IMR-90 (cell line): ENCODE measurements around the gene ARRB1. TPM values are rescaled to one million over a fixed set of nuclear protein-coding genes. Genes with fewer than 3 reads are reported as not detected.

Experiments
- ATAC-seq: fragments of 200-7000 bp; cut with Tn5 transposase; 2 replicates; pipeline ENCODE4 v1.9.1; 2020; ENCODE audit warnings: low read depth, mild to moderate bottlenecking, moderate library complexity
- BruUV-seq: library from RNA; stranded (reverse); fragments of 400-500 nt; replicated peaks from 2 replicates; lab custom pipeline; 2021; lab: Mats Ljungman, UMichigan
- CTCF ChIA-PET: fragments of 300-600 bp; formaldehyde crosslinking; extraction: SDS; loops from one replicate; lab custom pipeline; 2021; ENCODE audit warnings: antibody characterized with exemption; lab: Yijun Ruan, JAX
- POLR2A ChIA-PET: fragments of 300-600 bp; sonication (Branson Sonifier 250); formaldehyde crosslinking; loops from one replicate; lab custom pipeline; 2022; ENCODE audit warnings: antibody characterized with exemption; ENCODE audit not compliant: unreplicated experiment; lab: Charles Lee
- DNase-seq: peaks from one replicate; pipeline ENCODE4 v3.0.0; 2013
- H2AFZ ChIP-seq: replicated peaks from 2 replicates; pipeline ENCODE3; 2013; ENCODE audit warnings: low read length, mild to moderate bottlenecking; ENCODE audit not compliant: poor library complexity
- H2AK5ac ChIP-seq: 2 replicates; pipeline ENCODE4 v1.6.1; 2013; ENCODE audit warnings: low read depth, low read length, inconsistent platforms
- H2AK9ac ChIP-seq: replicated peaks from 2 replicates; pipeline ENCODE3; 2013; ENCODE audit warnings: mild to moderate bottlenecking, low read depth, low read length, moderate library complexity; ENCODE audit not compliant: poor library complexity
- H2BK120ac ChIP-seq: 2 replicates; pipeline ENCODE4 v1.6.1; 2013; ENCODE audit warnings: low read depth, low read length, inconsistent platforms
- H2BK15ac ChIP-seq: 3 replicates; pipeline ENCODE4 v1.6.1; 2013; ENCODE audit warnings: low read depth, low read length, inconsistent platforms
- H2BK20ac ChIP-seq: 2 replicates; pipeline ENCODE4 v1.6.1; 2013; ENCODE audit warnings: low read depth, mild to moderate bottlenecking, inconsistent platforms, low read length, moderate library complexity
- H2BK5ac ChIP-seq: 2 replicates; pipeline ENCODE4 v1.6.1; 2013; ENCODE audit warnings: mild to moderate bottlenecking, low read depth, low read length, inconsistent platforms; ENCODE audit not compliant: poor library complexity, severe bottlenecking
- H3K14ac ChIP-seq: replicated peaks from 2 replicates; pipeline ENCODE4 v1.6.1; 2013; ENCODE audit warnings: low read depth, low read length, inconsistent platforms
- H3K18ac ChIP-seq: 2 replicates; pipeline ENCODE4 v1.6.1; 2013; ENCODE audit warnings: low read depth, low read length, control low read depth
- H3K23ac ChIP-seq: 2 replicates; pipeline ENCODE4 v1.6.1; 2013; ENCODE audit warnings: low read depth, low read length, inconsistent platforms
- H3K27ac ChIP-seq: 2 replicates; pipeline ENCODE4 v1.5.1; 2013; ENCODE audit warnings: mild to moderate bottlenecking, control low read depth, low read length; ENCODE audit not compliant: insufficient read depth
- H3K27me3 ChIP-seq: 2 replicates; pipeline ENCODE4 v1.6.1; 2013; ENCODE audit warnings: low read length; ENCODE audit not compliant: control insufficient read depth, insufficient read depth
- H3K36me3 ChIP-seq: 2 replicates; pipeline ENCODE4 v1.6.1; 2013; ENCODE audit warnings: low read length, mixed read lengths; ENCODE audit not compliant: control insufficient read depth, insufficient read depth
- H3K4ac ChIP-seq: 2 replicates; pipeline ENCODE4 v1.6.1; 2013; ENCODE audit warnings: low read depth, low read length, inconsistent platforms
- H3K4me1 ChIP-seq: 2 replicates; pipeline ENCODE4 v1.6.1; 2013; ENCODE audit warnings: low read length, mixed read lengths; ENCODE audit not compliant: control insufficient read depth, insufficient read depth
- H3K4me2 ChIP-seq: 2 replicates; pipeline ENCODE4 v1.6.1; 2013; ENCODE audit warnings: low read depth, mild to moderate bottlenecking, control low read depth, low read length, moderate library complexity
- H3K4me3 ChIP-seq: 2 replicates; pipeline ENCODE4 v1.5.1; 2013; ENCODE audit warnings: low read depth, mild to moderate bottlenecking, control low read depth, low read length, moderate library complexity; ENCODE audit not compliant: insufficient read depth
- H3K56ac ChIP-seq: 2 replicates; pipeline ENCODE4 v1.6.1; 2013; ENCODE audit warnings: low read length, inconsistent platforms; ENCODE audit not compliant: insufficient read depth; ENCODE audit errors: extremely low read depth
- H3K79me1 ChIP-seq, 2 experiments: 2 replicates each; pipeline ENCODE4 v1.6.1; 2013; ENCODE audit warnings: low read length in 2 of 2, inconsistent platforms in 1 of 2, low read depth in 1 of 2
- H3K9ac ChIP-seq: 2 replicates; pipeline ENCODE4 v1.6.1; 2013; ENCODE audit warnings: low read depth, low read length, control low read depth
- H3K9me1 ChIP-seq: 2 replicates; pipeline ENCODE4 v1.6.1; 2013; ENCODE audit warnings: low read length, inconsistent platforms; ENCODE audit not compliant: insufficient read depth
- H3K9me3 ChIP-seq: 2 replicates; pipeline ENCODE4 v1.6.1; 2013; ENCODE audit warnings: low read length; ENCODE audit not compliant: control insufficient read depth, insufficient read depth
- H4K20me1 ChIP-seq: 2 replicates; pipeline ENCODE4 v1.6.1; 2013; ENCODE audit warnings: low read length, inconsistent platforms; ENCODE audit not compliant: insufficient read depth
- H4K5ac ChIP-seq: 2 replicates; pipeline ENCODE4 v1.6.1; 2013; ENCODE audit warnings: mild to moderate bottlenecking, low read depth, low read length, control low read depth
- H4K8ac ChIP-seq, 2 experiments: 2 replicates each; pipeline ENCODE4 v1.6.1; 2013; ENCODE audit warnings: low read depth in 2 of 2, low read length in 2 of 2, control low read depth in 1 of 2, inconsistent platforms in 1 of 2
- H4K91ac ChIP-seq: 2 replicates; pipeline ENCODE4 v1.6.1; 2013; ENCODE audit warnings: low read depth, low read length, inconsistent platforms; ENCODE audit not compliant: insufficient read depth
- BHLHE40 ChIP-seq: fragments of 150-350 bp; IDR thresholded peaks from 2 replicates; pipeline ENCODE4 v1.6.1; 2016; ENCODE audit warnings: mild to moderate bottlenecking, low read depth, low read length
- CEBPB ChIP-seq: IDR thresholded peaks from 2 replicates; pipeline ENCODE4 v1.6.1; 2012; ENCODE audit warnings: low read depth, low read length, improper control_type of control experiment
- CHD1 ChIP-seq: IDR thresholded peaks from 2 replicates; pipeline ENCODE4 v1.6.1; 2012; ENCODE audit warnings: low read depth, low read length, improper control_type of control experiment
- FOS ChIP-seq: fragments of 150-350 bp; IDR thresholded peaks from 2 replicates; pipeline ENCODE4 v1.6.1; 2016; ENCODE audit warnings: low read depth, low read length
- MAZ ChIP-seq: IDR thresholded peaks from 2 replicates; pipeline ENCODE4 v1.6.1; 2012; ENCODE audit warnings: low read depth, mild to moderate bottlenecking, low read length, improper control_type of control experiment, moderate library complexity, borderline replicate concordance
- NFE2L2 ChIP-seq: fragments of 150-350 bp; IDR thresholded peaks from 2 replicates; pipeline ENCODE4 v1.6.1; 2016; ENCODE audit warnings: low read depth, mild to moderate bottlenecking, low read length
- POLR2A ChIP-seq: IDR thresholded peaks from 2 replicates; pipeline ENCODE4 v1.6.1; 2012; ENCODE audit warnings: mild to moderate bottlenecking, low read depth, low read length
- RAD21 ChIP-seq: IDR thresholded peaks from 2 replicates; pipeline ENCODE4 v1.6.1; 2012; ENCODE audit warnings: low read length, improper control_type of control experiment
- RCOR1 ChIP-seq: IDR thresholded peaks from 2 replicates; pipeline ENCODE4 v1.6.1; 2012; ENCODE audit warnings: mild to moderate bottlenecking, low read length, improper control_type of control experiment; ENCODE audit not compliant: insufficient replicate concordance
- USF2 ChIP-seq: fragments of 150-350 bp; IDR thresholded peaks from 2 replicates; pipeline ENCODE4 v1.6.1; 2017; ENCODE audit warnings: mild to moderate bottlenecking, antibody characterized with exemption, low read length, low read depth
- WGBS, 2 experiments: methylation state at CpG; one replicate each; pipeline versions ENCODE4 v1.1.5 to v1.1.7; 2013; ENCODE audit warnings: missing lambda C conversion rate in 2 of 2; ENCODE audit not compliant: insufficient read length in 1 of 2; ENCODE audit errors: extremely low coverage in 2 of 2; 5-methylcytosine and 5-hydroxymethylcytosine counted together
- dilution Hi-C: fragments of 300-500 bp; cut with HindIII; formaldehyde crosslinking; loops from one replicate; pipeline ENCODE4 v1.14.3; 2018; ENCODE audit warnings: low sequenced_read_pairs; ENCODE audit not compliant: unreplicated experiment
- in situ Hi-C: fragments of 300-500 bp; cut with MboI; formaldehyde crosslinking; loops from 3 replicates; pipeline ENCODE4 v1.14.3; 2019; ENCODE audit warnings: low sequenced_read_pairs, inconsistent platforms, mixed read lengths
- intact Hi-C: fragments of 100-400 bp; cut with micrococcal nuclease; formaldehyde crosslinking; loops from 2 replicates; pipeline ENCODE4 v1.10.0; 2022
- polyA plus RNA-seq, 3 experiments: library from polyadenylated mRNA; depleted of rRNA; stranded (reverse); fragments of >200 nt; gene quantifications; 2 replicates each; pipeline ENCODE4 v1.2.3, GENCODE V29; 2012; ENCODE audit warnings: low replicate concordance in 1 of 3
- total RNA-seq: library from RNA; depleted of rRNA; stranded (reverse); fragments of >200 nt; gene quantifications from 2 replicates; pipeline ENCODE4 v1.2.3, GENCODE V29; 2012
- TF ChIP-seq, protein P1 (sequence below): conservative IDR thresholded peaks from 2 replicates; pipeline ENCODE4 v1.5.1; 2012; ENCODE audit warnings: mild to moderate bottlenecking, low read depth, low read length, improper control_type of control experiment

The ARRB1 gene
- total and polyA plus RNA-seq, 2 of the 4 experiments (the other 2 are of a cell fraction): 11.0 to 17.4 TPM

GRCh38 chr11:75273411-75274391 is 77.8 kb downstream of the ARRB1 start:
- Histone ChIP-seq H2BK15ac (no peak overlapping the region), H3K56ac (no peak overlapping the region), H3K79me1 (no peaks in the 10 kb centered on the region), H3K14ac (no peak overlapping the region), H2BK20ac (no peak overlapping the region), H3K27ac (no peak overlapping the region), H3K9ac (no peak overlapping the region), H4K91ac (no peak overlapping the region), H2AFZ (no peak overlapping the region), H3K4me3 (no peak overlapping the region), H3K4me2 (no peak overlapping the region), H3K4me1 (no peaks in the 10 kb centered on the region; the same call in 1 of the 2 replicates), H3K27me3 (no peaks in the 10 kb centered on the region; the same call in 1 of the 2 replicates), H2AK9ac (no peak overlapping the region), H3K36me3 (peaks cover 23% of the 10 kb centered on the region; the same call in 1 of the 2 replicates), H3K9me3 (no peaks in the 10 kb centered on the region), H3K23ac (no peak overlapping the region), H3K9me1 (no peaks in the 10 kb centered on the region), H4K20me1 (no peaks in the 10 kb centered on the region; the same call in 1 of the 2 replicates), H4K8ac (no peak overlapping the region), H3K18ac (no peak overlapping the region), H2AK5ac (no peak overlapping the region), H4K5ac (no peak overlapping the region), H2BK5ac (no peak overlapping the region), H2BK120ac (no peak overlapping the region), H3K4ac (no peak overlapping the region)
- no TSS peak for BruUV-seq
- ATAC-seq (no peak), DNase-seq (no peak)
- 95% methylated on average over 6 of the region's 15 CpGs; no CpG with 5 or more reads in 1 of the 2 experiments for WGBS, 2 experiments
- POLR2A ChIA-PET: interaction anchor here (0.5 kb wide), 1 partner anchor 491 kb away, joined by 3 read pairs; no protein-coding TSS in a partner anchor
- dilution Hi-C loops: no loop called here
- intact Hi-C loops: no loop called here
- in situ Hi-C loops: no loop called here
- no peak for TF ChIP-seq CEBPB
- no peak for TF ChIP-seq RAD21
- TF ChIP-seq USF2: no peak
- TF ChIP-seq, protein P1, sequence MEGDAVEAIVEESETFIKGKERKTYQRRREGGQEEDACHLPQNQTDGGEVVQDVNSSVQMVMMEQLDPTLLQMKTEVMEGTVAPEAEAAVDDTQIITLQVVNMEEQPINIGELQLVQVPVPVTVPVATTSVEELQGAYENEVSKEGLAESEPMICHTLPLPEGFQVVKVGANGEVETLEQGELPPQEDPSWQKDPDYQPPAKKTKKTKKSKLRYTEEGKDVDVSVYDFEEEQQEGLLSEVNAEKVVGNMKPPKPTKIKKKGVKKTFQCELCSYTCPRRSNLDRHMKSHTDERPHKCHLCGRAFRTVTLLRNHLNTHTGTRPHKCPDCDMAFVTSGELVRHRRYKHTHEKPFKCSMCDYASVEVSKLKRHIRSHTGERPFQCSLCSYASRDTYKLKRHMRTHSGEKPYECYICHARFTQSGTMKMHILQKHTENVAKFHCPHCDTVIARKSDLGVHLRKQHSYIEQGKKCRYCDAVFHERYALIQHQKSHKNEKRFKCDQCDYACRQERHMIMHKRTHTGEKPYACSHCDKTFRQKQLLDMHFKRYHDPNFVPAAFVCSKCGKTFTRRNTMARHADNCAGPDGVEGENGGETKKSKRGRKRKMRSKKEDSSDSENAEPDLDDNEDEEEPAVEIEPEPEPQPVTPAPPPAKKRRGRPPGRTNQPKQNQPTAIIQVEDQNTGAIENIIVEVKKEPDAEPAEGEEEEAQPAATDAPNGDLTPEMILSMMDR: no peak
- no peak for TF ChIP-seq FOS
- no peak for TF ChIP-seq POLR2A
- TF ChIP-seq NFE2L2: no peak
- no peak for TF ChIP-seq RCOR1
- TF ChIP-seq CHD1: no peak
- TF ChIP-seq BHLHE40: no peak
- TF ChIP-seq MAZ: no peak
- CTCF ChIA-PET: no interaction called here
